Measurements from ENCODE around the gene PRPSAP1.

PRPSAP1 gene

GRCh38 chr17:76268991-76269981 is 84.4 kb downstream of the PRPSAP1 start:
- peak overlapping the region; percentile 70 for H3K4me3 ChIP-seq (ENCODE audit: low read depth, low read length)
- no peak for TF ChIP-seq CTCF (IDR thresholded peaks at IDR 0.05; ENCODE audit: borderline replicate concordance, insufficient read depth, low read depth, low read length)

GRCh38 chr17:76268015-76268749 is 85.5 kb downstream of the PRPSAP1 start:
- peak overlapping the region; percentile 70 for H3K4me3 ChIP-seq (ENCODE audit: low read depth, low read length)
- no peak for TF ChIP-seq CTCF (IDR thresholded peaks at IDR 0.05; ENCODE audit: borderline replicate concordance, insufficient read depth, low read depth, low read length)

- H3K4me3 ChIP-seq (ENCODE audit: low read depth, low read length): peak overlapping the region; percentile 70
These were observed 86.1 kb downstream of the PRPSAP1 start for GRCh38 chr17:76267581-76268001.

- no peak for TF ChIP-seq CTCF (IDR thresholded peaks at IDR 0.05; ENCODE audit: borderline replicate concordance, insufficient read depth, low read depth, low read length)
- peak overlapping the region; percentile 70 for H3K4me3 ChIP-seq (ENCODE audit: low read depth, low read length)
These were observed 86.6 kb downstream of the PRPSAP1 start for GRCh38 chr17:76267051-76267576.

- no peak for TF ChIP-seq CTCF (IDR thresholded peaks at IDR 0.05; ENCODE audit: borderline replicate concordance, insufficient read depth, low read depth, low read length)
- H3K4me3 ChIP-seq (ENCODE audit: low read depth, low read length): peak overlapping the region; percentile 70
These were observed 87.3 kb downstream of the PRPSAP1 start for GRCh38 chr17:76266244-76266938.

GRCh38 chr17:76265624-76266243 is 88.0 kb downstream of the PRPSAP1 start:
- TF ChIP-seq CTCF (IDR thresholded peaks at IDR 0.05; ENCODE audit: borderline replicate concordance, insufficient read depth, low read depth, low read length): no peak
- peak overlapping the region; percentile 70 for H3K4me3 ChIP-seq (ENCODE audit: low read depth, low read length)

Measured in GM12875 (cell line).